Neuron (in vitro differentiated cells): ENCODE results near the gene PLEKHG5.

Source experiments
- H2AFZ ChIP-seq: one replicate; pipeline ENCODE4 v1.6.1; 2013; ENCODE audit warnings: low read depth, mild to moderate bottlenecking, inconsistent platforms, low read length, moderate library complexity
- H3K27me3 ChIP-seq: one replicate; pipeline ENCODE4 v1.6.1; 2013; ENCODE audit warnings: low read length; ENCODE audit not compliant: insufficient read depth
- H3K36me3 ChIP-seq: one replicate; pipeline ENCODE4 v1.6.1; 2013; ENCODE audit warnings: low read length; ENCODE audit not compliant: insufficient read depth
- H3K4me1 ChIP-seq: one replicate; pipeline ENCODE4 v1.6.1; 2013; ENCODE audit warnings: low read length; ENCODE audit not compliant: insufficient read depth
- H3K4me3 ChIP-seq: 2 replicates; pipeline ENCODE4 v1.5.1; 2013; ENCODE audit warnings: mild to moderate bottlenecking, low read length, moderate library complexity
- H3K9me3 ChIP-seq: one replicate; pipeline ENCODE4 v1.6.1; 2013; ENCODE audit warnings: low read length

PLEKHG5 gene

DNA sequence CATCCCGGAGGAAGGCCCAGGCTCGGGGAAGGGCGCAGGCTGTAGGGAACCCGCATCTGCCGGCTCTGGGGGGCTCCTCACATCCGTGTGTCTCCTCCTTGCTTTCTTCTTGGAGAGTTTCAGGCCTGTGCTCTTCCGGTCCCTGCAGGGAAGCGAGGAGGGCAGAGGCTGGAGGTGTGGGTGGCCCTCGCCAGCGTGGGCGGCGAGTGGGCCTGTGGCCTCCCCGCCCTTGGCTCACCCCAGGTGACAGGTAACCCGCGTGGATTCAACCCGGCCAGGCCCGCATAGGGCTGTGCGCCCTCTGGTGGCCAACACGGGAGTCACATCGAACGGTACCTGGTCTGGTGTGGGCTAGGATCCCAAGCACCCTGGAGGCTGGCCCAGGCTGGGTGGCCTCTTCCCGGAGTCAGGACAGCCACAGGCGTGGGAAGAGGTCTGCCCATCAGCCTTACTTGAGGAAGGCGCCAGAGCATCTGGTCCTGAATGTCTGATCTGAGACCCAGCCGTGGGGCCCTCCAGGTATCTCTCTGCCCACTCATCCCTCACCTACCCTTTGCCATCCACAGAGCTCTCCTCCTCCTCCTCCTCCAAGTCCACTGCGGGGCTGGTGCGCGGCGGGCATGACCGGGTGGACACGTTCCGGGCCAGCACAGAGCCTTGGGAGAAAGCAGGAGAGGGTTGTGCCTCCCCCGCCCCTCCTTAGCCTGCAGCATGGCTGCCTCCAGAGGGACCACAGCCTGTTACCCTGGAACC, 15.9 kb downstream of the PLEKHG5 start:
- peaks cover 26% of the 10 kb centered on the region for H3K36me3 ChIP-seq
- no peak overlapping the region for H2AFZ ChIP-seq
- no peaks in the 10 kb centered on the region for H3K27me3 ChIP-seq
- peaks cover 12% of the 10 kb centered on the region for H3K4me1 ChIP-seq
- H3K9me3 ChIP-seq = no peaks in the 10 kb centered on the region
- no peak overlapping the region for H3K4me3 ChIP-seq

DNA sequence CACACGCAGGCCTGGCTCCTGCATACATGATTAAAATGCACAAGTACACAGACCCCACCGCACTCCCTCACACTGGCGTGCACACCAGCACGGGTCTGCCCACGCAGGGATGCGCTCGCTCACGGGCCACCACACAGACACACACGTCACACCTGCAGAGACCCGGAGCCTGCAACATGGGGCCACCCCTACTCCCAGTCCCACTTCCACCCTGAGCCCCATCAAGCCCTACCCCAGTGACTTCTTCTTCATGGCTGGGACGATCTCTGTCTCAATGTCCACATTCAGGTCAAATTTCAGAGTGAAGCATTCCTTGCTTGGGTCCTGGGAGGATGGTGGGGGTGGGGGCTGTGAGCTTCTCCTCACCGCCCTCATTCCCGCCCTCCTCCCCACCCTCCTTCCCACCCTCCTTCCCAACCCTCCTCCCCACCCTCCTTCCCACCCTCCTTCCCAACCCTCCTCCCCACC, 16.6 kb downstream of the PLEKHG5 start:
- Histone ChIP-seq H3K36me3 (peaks cover 33% of the 10 kb centered on the region), H2AFZ (no peak overlapping the region), H3K4me1 (peaks cover 12% of the 10 kb centered on the region), H3K27me3 (no peaks in the 10 kb centered on the region), H3K9me3 (no peaks in the 10 kb centered on the region), H3K4me3 (no peak overlapping the region)

DNA sequence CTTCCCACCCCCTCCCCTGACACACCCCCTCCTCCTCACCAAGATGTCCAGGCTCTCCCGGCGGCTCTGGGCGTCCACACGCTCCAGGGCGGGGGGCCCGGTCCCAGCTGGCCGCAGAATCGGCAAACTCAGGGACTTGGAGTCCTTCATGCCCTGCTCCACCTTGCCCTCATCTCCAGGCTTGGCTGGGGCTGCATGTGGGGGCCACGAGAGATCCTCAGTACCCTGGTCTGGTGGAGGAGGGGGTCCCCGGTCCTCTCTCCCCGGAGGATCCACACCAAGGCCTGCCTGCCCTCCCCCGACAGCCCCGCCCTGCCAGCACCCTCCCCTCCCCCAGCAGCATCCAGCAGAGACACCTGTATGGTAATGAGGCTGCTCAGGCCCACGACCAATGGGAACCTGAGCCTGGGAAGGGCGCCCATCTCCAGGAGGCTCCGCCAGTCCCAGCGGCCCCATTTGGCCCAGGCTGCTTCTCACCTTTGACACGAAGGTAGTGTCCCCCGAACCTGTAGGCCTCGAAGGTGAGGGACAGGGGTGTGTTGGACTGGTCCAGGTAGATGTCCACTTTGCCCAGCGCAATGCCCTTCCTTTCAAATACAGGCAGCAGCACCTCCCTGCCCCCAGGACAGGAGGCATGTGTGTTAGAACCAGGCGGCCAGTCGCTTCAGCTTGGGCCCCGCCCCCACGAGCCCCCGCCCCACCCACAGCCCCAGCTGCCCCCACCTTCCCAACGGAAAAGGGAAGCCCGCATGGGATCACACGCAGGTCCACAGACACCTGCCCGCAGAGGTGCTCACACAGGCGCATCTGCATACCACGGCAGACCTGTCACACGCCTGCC, 17.3 kb downstream of the PLEKHG5 start:
- H3K9me3 ChIP-seq = no peaks in the 10 kb centered on the region
- H3K36me3 ChIP-seq = peaks cover 39% of the 10 kb centered on the region
- no peaks in the 10 kb centered on the region for H3K27me3 ChIP-seq
- H3K4me3 ChIP-seq = no peak overlapping the region
- no peak overlapping the region for H2AFZ ChIP-seq
- peaks cover 12% of the 10 kb centered on the region for H3K4me1 ChIP-seq

DNA sequence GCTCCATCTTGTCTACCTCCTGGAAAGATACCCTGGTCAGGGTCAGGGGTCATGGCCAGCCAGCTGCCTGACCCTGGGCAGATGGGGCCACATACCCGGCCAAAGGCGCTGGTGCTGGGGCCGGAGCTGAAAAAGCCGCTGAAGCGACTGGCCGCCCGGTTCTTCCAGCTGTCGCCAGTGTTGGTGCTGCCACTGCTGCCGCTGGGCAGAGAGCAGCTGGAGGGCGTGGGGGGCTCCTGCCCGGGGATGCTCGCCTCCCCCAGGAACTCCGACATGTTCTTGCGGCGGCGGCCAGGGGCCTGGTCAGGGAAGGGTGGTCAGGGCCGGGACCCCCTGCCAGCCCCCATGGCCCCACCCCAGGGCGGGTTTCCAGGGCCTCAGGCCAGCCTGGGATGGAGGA, 18.3 kb downstream of the PLEKHG5 start:
- H2AFZ ChIP-seq = no peak overlapping the region
- H3K4me3 ChIP-seq = no peak overlapping the region
- H3K27me3 ChIP-seq = no peaks in the 10 kb centered on the region
- no peaks in the 10 kb centered on the region for H3K9me3 ChIP-seq
- peaks cover 50% of the 10 kb centered on the region for H3K36me3 ChIP-seq
- peaks cover 12% of the 10 kb centered on the region for H3K4me1 ChIP-seq

DNA sequence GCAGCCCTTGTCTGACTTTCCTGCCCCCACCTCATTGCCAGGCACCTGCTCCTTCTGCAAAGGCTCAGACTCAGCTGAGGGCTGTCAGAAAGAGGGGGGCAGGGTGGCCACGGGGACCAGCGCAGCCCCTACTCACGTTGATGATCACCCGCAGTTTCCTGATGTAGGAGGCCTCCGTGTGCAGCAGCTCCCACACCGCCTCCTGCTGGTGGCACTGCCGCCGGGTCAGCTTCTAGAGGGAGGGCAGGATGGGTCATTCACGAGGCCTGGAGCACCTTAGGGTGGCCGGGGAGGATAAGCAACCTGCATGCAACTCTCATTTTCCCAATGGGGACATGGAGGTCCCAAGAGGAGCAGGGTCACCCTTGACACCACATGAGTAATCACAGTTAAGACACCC, 19.1 kb downstream of the PLEKHG5 start:
- Histone ChIP-seq H2AFZ (no peak overlapping the region), H3K36me3 (peaks cover 57% of the 10 kb centered on the region), H3K27me3 (no peaks in the 10 kb centered on the region), H3K4me3 (no peak overlapping the region), H3K4me1 (peaks cover 9% of the 10 kb centered on the region), H3K9me3 (no peaks in the 10 kb centered on the region)

DNA sequence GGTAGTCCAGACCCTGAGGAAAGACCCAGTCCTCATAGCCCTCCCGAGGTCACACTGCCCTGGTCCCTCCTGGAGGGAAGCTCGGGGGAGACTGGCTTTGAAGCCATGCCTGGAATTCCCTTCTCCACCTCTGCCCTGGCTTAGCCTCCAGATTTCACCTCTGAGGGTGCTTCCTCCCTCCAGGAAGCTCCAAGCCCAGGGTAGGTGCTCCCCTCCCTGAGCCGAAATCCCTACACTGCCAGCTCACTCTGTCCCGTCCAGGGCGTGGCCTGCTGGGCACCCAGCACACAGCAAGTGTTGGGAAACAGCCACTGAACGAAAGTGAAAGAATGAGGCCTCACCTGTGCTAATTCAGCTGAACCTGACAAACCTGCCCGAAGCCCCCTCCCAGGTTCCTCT, 19.5 kb downstream of the PLEKHG5 start:
- Histone ChIP-seq H3K36me3 (peaks cover 60% of the 10 kb centered on the region), H3K9me3 (no peaks in the 10 kb centered on the region), H3K4me1 (peaks cover 5% of the 10 kb centered on the region), H3K4me3 (no peak overlapping the region), H2AFZ (no peak overlapping the region), H3K27me3 (no peaks in the 10 kb centered on the region)

DNA sequence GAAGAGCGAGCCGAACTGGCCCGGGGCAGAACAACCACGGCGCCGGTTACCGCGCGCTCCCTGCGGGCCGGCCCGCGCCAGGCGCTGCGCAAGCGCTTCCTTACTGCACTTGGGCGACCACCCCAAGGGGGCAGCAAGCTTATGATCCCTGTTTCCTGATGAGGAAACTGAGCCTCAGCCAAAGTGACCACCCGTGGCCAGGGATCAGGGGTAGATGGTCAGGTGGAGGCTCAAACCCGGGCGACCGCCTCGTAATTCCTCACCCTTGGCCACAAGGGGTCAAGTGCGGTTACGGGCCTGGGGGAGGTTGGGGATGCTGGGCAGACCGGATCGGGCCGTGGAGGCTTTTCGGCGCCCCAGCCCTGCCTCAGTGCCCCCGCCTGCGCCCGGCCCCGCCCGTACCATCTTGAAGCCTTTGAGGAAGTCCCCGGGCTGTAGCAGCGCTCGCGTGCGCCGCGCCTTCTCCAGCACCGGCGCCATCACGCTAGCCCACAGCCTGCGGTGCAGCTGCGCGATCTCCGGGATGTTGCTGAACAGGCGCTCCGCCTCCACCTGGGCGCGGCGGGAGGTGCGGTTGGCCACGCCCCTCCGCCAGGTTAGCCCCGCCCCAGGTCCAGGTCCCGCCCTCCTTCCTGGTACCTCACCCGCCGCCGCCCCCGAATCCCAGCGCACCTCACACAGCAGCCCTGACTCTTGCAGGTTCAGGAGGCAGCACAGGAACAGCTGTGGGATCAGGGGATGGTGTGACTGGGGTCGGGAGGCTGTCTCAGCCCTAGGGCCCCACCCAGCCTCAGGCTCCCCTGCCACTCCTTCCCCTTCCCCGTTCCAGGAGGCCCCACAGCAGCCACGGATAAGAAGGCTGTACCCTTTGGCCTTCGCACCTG, 20.1 kb downstream of the PLEKHG5 start:
- peaks cover 60% of the 10 kb centered on the region for H3K36me3 ChIP-seq

DNA sequence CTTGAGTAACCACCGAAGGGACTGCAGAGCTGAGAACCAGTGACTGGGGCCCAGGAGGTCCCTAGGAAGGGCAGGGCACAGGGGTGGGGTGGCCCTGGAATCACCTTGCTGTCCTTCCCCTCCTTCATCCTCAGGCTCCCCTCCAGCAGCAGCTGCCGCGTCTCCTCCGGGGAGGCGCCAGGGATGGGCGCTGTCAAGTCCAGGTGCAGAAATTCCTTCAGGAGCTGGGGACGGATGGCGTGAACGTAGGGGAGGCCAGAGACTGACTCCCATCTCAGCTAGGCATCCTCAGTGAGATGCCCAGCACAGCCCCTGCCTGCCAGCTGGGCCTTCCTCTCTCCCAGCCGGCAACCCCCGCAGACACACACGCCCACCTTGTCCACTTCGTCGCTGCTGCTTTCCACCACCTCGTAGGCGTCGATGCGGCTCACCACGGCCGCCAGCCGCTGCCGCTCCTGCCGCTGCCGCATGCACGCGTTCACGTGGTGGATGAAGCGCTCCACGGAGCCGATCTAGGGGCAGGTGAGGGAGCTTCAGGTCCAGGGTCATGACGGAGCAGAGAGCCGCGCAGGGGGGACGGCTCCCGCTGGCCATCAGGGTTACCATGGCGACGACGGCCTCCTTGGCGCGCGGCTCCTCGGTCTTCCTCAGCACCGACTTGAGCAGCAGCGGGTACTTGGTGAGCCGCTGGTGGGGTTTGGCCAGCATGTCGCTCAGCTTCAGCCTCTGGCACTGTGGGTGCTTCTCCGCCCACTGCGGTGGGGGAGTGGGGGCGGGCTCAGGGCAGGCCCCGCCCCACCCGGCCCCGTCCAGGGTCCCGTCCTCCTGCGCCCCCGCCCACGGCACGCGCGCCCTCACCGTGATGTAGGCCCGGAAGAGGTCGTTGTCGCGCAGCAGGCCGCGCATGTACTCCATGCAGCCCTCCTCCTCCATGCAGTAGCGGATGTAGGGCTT, 21.1 kb downstream of the PLEKHG5 start:
- Histone ChIP-seq H3K4me3 (no peak overlapping the region), H3K4me1 (no peaks in the 10 kb centered on the region), H3K27me3 (no peaks in the 10 kb centered on the region), H3K36me3 (peaks cover 60% of the 10 kb centered on the region), H3K9me3 (no peaks in the 10 kb centered on the region), H2AFZ (no peak overlapping the region)

More for the DNA sequence above, 20.1 kb downstream of the PLEKHG5 start:
- no peaks in the 10 kb centered on the region for H3K27me3 ChIP-seq
- H3K4me1 ChIP-seq = no peaks in the 10 kb centered on the region
- H3K9me3 ChIP-seq = no peaks in the 10 kb centered on the region
- H2AFZ ChIP-seq = no peak overlapping the region
- H3K4me3 ChIP-seq = no peak overlapping the region

DNA sequence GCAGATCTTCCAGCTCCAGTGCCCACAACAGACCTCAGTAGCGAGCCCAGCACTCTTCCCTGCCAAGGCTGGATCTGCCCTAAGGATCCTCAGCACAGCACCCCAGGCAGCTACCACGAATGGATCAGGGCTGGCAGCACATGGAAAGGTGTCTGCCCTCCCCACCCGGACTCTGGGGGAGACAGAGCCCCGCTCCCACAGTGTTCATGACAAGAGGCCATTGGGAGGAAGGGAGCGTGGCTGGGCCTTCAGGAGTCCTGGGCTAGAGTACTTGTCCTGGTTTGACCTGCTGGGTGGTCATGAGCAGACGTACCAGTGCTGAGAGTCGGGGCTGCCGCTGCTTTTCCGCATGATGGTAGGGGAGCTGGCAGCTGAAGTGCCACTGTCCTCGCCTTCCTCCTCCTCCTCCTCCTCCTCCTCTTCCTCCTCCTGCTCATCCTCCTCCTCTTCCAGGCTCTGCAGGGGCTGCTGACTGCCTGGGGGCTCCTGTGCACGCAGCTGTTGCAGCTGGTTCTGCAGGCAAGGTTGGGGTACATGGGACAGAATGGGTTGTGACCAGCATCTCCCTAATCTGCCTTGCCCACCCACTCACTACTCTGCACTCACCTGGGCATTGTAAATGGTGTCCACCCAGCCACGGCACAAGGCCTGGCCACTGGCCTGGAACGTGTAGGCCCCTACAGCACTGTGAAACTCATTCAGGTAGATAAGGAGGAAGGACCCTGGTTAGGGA, 22.6 kb downstream of the PLEKHG5 start:
- Histone ChIP-seq H3K4me3 (no peak overlapping the region), H3K27me3 (no peaks in the 10 kb centered on the region), H3K36me3 (peaks cover 59% of the 10 kb centered on the region), H3K4me1 (no peaks in the 10 kb centered on the region), H3K9me3 (no peaks in the 10 kb centered on the region), H2AFZ (no peak overlapping the region)

DNA sequence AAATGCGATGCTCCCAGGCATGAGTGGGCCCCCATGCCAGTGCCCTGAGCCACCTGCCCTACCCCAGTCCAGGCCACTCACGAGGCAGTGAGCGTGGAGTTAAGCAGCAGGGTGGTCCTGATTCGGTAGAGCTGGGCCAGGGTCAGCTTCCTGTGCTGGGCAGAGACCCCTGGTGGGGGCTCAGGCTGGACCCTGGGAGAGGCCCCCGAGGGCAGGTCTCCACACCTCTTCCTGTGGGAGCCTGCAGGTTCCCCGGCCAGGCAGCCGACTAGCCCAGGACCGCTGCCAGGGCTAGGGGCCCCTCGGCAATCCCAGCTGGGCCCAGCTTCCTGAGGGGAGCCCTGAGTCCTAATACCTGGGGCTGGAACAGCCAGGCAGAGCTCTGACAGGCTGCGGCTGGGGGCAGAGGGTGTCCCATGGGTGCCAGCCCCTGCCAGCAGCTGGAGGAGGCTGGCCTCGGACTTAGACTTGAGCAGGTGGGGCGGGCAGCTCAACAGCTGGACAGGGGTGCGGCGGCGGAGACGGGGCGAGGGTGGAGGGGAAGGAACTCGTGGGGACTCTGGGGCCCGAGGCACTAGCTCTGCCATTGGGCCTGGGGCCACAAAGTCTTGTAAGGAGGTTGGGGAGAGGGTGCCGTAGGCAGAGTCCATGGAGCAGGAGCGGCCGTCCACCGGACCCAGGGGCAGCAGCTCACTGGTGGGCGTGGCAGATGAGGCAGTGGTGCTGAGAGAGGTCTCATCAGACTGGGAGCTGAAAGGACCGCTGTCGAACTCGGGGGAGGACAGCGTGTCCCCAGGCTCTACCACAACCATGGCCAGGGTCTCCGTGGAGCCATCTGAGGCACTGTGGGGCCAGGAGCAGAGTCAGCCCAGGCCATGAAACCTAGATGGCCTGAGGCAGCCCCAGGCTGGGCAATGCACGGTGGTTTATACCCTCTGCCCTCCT, 23.5 kb downstream of the PLEKHG5 start:
- Histone ChIP-seq H3K27me3 (no peaks in the 10 kb centered on the region), H2AFZ (no peak overlapping the region), H3K4me3 (no peak overlapping the region), H3K4me1 (no peaks in the 10 kb centered on the region), H3K9me3 (no peaks in the 10 kb centered on the region), H3K36me3 (peaks cover 56% of the 10 kb centered on the region)

DNA sequence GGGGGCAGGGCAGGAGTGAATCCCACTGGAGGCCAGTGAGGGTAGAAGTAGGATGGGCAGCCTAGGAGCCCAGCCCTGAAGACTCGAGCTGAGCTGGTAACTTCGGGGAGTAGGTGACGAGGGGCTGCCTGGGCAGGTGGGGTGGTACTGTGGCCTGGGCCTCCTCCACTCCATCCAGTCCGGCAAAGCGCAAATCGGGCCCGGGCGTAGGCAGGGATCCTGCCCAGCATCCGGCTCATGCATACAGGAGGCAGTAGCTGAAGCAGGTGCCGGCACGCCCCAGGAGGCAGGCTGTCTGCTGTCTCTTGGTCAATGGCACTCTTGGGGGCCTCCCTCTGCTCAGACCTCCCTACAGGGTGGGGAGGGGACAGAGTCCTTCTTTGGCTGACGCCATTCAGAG, 24.2 kb downstream of the PLEKHG5 start:
- H3K4me3 ChIP-seq = no peak overlapping the region
- no peak overlapping the region for H2AFZ ChIP-seq
- H3K36me3 ChIP-seq = peaks cover 56% of the 10 kb centered on the region
- no peaks in the 10 kb centered on the region for H3K27me3 ChIP-seq
- no peaks in the 10 kb centered on the region for H3K9me3 ChIP-seq
- no peaks in the 10 kb centered on the region for H3K4me1 ChIP-seq
